ENCODE results near the gene RFX3.
"Not testable (repeated sequence)": the region's sequence is repeated elsewhere in the genome, so short reads cannot be mapped to it uniquely, and the experiment has no call there.

Gene RFX3

DNA sequence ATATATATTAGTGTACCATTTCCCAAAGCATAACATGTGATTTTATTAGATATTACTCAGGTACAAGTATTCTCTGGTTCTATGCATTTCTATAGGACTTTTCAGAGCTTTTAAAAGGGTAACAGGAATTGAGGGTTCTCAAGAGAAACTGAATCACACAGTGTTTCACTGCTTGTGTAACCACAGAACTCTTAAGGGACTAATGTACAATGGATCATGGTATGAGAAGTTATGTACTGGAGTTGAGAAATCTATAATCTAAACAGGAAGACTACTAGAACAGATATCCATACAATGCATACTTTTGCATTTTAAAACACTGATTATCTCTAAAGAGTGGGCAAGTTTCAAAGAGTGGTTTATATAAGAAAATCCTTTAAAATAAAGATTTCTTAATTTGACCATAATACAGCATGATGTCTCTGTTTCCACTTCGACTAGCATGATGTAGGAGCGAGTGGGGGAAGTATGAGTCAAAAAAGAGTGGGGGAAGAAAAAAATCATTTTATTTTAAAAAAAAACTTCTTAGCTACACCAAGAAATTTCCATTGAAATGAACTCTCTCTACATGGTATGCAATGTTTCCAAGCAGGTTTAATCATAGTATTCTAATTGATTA is 183.5 kb downstream of the RFX3 start:
- DNase-seq = no peak

DNA sequence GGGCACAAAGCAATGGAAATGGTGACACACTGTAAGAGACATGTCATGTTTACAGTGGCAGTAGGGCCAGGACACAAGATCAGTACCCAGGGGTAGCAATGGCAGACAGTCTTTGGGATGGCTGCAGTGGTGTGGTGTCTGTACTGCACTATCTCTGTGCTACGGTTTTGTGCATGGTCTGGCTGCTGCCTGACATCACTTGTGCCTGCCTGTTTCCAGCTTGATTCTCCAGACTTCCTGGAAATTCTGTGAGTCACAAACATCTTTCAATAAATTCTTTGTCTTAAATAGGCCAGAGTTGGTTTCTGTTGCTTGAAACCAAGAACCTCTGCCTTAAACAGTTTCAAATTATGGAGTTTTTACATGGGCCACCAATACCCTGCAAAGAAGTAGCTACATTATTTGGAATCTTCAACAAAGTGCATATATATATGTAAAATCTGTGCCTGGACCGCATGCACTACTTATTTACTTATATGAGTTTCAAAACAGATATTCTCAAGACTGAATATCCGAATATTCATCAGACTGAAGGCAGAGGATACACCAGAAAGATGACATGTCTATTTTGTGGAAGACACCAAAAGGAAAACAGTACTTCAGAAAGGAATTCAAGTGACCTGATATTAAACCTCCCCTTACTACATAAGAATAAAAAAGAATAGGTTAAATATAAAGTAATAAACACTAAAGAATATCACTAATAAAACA is 188.1 kb downstream of the RFX3 start:
- no peak for DNase-seq

DNA sequence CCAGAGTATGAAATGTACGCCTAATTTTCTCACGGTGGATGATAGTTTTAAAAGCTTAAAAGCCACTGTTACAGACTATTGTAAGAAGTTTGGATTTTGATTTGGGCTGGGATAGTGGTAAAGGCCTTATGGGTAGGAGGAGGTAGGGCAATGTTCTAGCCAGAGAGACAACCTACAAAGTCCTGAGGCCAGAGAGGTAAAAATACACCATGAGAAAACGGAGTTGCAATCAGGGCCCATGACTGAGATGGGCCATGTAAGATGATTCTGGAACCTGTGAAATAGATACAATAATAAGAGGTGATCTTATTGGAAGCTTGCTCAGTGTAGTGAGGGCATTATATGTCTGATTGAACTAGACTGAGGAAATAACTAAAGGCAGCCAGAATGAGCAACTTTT is 188.8 kb downstream of the RFX3 start:
- DNase-seq = no peak

DNA sequence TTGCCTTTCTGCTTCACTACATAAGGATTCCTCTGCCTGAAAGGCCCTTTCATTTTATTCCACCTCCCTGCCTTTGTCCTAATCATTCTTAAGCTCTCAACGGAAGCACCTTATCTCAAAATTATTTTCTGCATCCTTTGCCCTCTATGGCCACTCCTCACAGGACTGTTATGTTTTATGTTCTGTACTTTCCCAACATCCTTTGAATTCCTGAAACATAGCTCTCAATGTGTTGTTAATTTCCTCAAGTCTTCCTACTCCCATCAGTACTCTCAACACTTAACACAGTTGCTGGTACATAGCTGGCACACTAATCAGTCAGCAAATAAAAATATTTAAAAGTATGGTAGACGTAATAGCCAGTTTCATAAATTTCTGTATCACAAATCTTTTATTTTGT is 193.0 kb downstream of the RFX3 start:
- DNase-seq = no peak

DNA sequence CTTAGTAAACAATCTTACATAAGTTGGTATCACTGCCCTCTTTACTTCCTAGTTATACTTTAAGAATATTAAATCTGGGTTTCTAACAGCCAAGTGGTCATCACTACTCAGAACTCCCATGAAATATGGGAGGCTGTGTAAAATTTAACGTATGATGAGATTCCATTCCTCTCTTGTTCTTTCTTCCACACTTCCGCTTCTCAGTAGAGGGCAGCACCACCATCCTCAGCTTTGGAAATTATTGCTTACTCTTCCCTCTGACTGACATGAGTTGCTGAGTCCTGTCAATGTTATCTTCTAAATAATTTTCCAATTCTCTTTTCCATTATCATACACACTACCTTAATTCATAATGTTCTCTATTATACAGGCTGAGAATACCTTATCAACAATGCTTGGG is 194.0 kb downstream of the RFX3 start:
- DNase-seq = no peak

DNA sequence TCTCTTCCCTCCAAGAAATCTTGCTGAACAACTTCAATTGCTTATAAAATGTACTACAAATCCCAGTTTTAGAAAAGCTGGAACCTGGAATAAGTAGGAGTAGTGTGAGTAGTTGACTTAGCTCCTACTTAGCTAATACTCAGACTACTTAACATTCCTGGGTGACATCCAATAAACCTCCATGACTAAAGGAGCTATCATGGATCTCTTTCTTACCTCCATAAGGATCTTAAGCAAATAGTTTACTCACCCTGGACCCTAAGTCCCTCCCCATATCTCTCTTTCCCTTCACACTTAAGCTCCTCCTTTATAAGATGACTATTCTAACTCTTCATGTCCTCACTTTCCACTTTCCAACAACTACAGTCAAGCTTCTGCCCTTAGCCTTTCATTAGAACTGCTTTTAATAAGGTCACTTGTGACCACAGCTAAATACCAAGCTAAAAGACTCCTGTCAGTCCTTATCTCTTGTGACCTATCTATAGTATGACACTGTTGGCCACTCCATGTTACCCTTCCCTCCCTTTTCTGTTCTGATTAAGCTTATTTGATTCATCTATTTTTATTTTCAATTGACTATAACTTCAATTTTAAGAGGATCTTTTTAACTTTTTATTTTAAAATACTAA is 194.9 kb downstream of the RFX3 start:
- DNase-seq = no peak

DNA sequence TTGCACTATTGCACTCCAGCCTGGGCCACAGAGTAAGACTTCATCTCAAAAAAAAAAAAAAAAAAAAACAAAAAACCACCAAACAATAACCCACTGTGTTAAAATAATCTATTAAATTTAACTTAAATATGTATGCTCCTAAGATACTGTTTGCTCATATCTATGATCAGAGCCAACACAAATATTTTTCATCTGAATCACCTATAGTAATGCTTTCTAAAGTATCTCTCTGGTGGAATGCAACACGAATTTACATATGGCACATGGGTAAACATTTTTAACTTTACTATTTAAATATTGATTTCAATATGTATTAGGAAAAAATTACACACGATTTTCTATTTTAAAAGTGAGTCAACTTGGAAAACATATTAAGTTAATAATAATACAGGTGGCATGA is 196.4 kb downstream of the RFX3 start:
- DNase-seq = no peak

DNA sequence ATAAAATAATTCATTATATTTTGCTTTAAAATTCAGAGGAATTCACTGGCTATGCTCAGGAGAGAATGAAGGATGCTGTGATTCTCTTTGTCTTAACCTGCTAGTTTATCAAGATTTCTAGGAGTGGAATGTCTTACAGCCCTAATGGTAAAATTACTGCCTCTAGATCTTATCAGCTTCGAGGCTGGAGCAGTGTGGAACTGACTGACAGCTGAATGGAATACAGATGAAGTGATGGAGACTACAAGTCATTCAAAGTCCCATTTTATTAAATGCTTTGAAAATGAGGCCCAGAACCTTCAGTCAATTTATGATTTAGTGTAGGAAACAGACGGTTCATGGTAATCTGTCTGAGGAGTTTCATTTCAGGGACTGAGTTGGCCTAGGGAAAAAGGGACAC is 202.1 kb downstream of the RFX3 start:
- no peak for DNase-seq

DNA sequence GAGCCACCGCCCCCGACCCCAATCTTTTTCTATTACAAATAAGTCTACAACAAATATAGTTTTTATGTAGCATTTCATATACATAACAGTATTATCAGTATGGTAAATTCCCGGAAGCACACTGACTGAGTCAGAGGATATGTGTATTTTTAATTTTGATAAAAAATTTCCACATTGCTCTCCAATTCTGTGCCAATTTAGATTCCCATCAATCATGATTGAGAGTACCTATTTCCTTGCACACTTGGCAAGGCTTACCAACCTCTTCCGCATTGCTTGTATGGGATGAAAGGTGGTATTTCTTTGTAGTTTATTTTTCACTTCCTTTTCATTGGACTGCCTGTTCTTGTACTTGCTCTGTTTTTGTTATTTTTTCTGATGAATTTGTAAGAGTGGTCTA is 204.6 kb downstream of the RFX3 start:
- no peak for DNase-seq

DNA sequence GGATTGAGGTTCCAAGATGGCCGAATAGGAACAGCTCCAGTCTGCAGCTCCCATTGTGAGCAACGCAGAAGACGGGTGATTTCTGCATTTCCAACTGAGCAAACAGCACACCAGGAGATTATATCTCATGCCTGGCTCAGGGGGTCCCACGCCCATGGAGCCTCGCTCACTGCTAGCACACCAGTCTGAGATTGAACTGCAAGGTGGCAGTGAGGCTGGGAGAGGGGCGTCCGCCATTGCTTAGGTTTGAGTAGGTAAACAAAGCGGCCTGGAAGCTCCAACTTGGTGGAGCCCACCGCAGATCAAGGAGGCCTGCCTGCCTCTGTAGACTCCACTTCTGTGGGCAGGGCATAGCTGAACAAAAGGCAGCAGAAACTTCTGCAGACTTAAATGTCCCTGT is 213.2 kb downstream of the RFX3 start:
- DNase-seq = not testable (repeated sequence)

DNA sequence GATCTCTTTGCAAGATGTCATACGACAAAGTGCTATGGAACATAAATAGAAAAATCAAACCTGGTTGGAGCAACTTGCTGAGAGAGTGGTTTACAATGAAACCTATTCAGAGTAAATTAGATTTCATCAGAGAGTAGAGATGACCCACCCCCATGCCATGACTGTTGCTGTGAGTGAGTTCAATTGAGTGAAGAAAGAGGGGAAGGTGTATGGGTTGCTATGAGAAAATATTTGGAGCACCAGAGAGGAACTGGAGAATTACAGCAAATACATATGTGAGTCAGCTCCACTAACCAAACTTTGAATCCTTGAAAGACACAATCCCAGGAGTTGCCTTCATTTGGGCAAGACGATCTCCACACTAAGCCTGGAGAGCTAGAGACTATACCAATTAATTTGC is 217.2 kb downstream of the RFX3 start:
- no peak for DNase-seq

DNA sequence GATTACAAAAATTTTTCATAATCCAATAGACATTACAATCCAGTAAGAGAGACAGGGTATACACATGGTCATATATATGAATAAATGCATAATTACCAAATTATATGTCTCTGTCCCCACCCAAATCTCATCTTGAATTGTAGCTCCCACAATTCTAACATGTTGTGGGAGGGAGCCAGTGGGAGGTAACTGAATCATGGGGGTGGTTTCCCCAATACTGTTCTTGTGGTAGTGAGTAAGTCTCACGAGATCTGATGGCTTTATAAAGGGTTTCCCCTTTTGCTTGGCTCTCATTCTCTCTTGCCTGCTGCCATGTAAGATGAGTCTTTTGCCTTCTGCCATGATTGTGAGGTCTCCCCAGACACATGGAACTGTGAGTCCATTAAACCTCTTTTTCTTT is 221.4 kb downstream of the RFX3 start:
- peak; percentile 39 for DNase-seq

DNA sequence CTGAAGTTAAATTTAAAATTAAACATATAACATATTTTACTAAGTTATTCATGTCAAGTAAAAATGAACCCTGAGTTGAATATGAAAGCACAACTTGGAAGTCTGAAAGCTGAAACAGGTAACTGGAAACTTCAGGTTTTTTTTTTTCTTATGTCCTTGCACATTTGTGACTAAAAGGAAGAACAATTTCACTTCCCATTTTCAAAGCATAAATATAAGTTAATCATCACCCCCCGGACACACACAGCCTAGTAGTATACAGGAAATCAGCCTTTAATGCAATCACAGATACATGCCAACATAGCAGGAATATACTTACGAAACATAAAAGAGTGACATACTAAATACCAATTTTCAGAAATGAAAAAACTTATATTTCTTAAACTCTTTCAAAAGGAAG is 225.9 kb downstream of the RFX3 start:
- DNase-seq = no peak

DNA sequence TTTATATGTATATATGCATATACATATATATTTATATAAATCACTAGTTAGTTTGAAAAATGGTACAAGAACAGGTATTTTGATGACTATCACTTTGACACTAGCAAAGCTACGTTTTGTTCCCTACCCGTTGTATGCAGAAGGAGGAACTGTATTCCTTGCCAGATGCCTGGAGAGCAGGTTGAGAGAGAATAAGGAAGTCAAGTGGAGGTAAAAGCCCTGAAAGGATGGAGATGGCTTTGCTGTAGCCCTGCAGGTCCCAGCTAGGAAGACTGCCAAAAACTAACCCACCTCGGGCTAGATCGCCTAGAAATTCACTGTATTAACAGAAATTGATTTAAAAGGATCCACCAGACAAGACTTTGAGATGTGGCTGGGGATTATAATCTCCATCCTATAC is 229.3 kb downstream of the RFX3 start:
- no peak for DNase-seq

DNA sequence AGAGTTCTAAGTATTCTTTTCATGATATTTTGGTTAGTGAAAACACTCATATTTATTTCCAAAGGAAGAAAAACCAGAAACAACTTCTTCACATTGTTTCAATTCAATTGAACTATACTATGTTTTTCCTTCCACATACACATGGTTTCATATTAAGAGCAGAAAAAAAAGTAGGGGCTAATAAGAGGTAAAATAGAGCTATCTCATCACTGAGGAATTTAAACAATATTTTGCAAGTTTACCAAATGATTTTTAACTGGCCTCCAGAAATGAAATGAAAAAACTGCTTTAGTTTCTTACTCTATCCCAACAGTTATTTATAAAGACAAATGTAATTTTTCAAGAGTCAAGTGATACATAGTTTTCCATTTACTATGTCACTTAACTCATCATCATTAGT is 233.5 kb downstream of the RFX3 start:
- no peak for DNase-seq

DNA sequence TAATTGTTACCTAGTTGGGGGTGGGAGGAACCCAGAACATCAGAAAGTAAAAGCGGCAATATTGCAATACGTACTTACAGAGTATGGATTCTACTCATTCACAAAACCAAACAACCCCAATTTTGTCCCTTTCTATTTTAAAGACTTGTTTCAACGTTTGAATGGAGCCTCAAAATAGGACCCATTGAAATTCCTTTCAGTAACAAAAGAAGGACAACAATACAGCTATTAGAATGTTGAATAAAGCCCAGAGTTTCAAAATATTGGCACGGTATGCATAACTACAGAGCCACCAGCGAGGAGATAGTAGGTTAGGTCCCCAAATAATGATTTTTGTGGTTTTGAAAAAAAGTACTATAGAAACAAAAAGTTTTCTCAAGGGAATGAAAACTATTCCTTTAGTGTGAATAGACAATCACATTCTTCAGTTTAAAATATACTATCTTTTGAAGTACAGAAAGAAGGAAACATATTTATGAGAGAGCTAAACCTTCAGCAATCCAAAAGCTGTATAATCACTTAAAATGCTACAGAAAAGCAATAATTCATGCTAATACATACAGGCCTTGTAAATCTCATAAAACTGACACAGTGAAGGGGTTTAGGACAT is 235.5 kb downstream of the RFX3 start:
- DNase-seq = no peak

DNA sequence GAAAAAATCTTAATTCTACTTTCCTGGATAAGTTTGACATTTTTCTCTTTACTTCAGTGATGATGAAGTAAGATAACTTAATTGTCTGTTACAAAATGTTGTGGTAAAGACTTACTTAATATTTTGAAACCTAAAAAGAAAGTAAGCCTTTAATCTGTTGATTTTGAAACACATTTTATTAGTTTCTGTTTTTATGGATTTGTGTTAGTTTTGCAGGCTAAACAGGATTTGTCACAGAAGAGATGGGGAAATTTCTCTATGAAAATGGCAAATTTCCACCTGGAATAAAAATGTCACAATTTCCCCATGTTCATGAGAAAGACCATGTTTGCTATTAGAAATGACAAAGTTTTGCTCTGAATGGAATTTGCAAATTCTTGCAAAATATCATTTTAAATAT is 237.1 kb downstream of the RFX3 start:
- no peak for DNase-seq

DNA sequence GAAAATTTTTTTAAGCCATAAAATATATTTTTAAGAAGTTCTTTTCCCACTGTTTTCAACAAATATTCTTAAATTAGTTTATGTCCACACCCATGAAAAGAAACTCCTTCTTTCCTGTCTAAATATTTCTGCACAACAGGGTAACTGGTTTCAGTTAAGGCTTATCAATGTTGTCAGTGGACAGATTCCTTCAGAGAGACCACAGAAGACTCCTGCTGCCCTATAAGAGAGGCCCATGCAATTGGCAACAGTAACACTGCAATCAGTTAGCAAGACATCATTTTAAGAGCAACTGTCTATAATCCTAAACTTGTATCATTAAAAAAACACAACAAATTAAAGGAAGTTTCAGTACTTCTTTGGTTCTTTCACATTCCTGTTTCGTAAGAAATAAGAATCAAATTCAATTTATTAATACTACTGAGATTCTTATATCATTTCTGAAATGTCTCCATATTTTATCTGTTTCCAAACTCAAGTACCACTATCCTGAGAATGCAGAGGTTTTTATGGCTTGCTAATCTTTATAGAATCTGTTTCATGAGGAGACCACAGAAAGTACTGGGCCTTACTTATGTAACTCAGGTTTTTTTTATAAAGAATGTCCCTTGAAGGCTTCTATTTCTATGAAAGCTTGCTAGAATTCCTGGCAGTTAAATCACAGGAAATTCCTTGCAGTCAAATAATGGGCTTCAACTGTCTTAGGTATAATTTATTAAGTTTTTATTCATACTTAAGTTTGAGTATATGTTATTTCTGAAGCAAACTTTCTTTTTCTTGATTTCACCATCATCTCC is 240.2 kb downstream of the RFX3 start:
- DNase-seq = no peak

DNA sequence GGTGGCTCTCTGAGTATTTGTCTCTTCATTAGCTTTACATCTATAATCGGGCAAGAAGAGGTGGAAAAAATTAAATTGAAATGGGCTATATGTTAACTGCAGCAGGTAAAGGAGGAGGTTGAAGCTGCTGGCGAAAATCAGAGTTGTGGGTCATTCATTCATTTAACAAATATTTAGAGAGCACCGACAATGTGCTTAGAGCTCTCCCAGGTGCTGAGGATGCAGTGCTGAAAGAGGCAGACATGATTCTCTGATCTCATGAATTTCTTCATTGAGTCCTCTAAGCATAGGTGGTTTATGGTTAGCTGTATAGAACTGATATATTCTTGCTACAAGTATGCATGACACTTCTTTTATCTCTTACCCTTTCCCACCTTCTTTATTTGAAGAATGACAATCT is 243.4 kb downstream of the RFX3 start:
- DNase-seq = no peak

DNA sequence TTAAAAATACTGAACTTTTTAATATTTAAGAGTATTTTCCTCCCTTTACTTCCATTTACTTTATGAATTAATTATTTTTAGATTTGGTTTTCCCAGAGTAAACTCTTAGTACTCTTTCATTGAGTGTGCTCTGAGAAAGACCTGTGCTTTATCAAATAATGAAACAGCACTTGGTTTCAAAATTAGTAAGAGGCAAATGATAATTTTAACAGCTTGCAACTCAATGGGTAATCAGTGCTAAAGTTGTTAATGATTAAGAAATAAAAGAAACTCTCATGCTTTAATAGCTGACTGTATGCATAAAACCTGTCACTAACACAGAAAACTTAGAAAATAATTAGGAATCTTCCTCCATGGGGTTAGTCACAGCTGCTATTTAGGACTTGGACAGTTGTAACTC is 244.4 kb downstream of the RFX3 start:
- DNase-seq = no peak

DNA sequence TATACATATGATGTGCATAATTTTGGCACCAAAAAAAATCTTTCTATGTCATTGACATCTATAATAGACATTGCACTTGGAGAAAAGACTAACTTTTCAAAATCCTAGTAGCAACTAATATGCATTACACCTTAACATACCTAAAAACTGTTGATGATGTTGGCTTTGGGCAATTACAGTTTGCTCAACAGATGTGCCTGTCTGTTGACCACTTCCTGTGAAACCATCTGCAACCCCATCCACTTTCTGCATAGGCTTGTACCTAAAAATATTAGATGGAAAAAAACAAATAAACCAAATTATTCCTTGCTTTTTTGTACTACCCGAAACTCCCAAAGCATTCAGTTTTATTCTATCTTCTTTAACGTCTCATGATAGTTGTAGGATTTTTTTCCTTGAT is 248.6 kb downstream of the RFX3 start:
- no peak for DNase-seq

DNA sequence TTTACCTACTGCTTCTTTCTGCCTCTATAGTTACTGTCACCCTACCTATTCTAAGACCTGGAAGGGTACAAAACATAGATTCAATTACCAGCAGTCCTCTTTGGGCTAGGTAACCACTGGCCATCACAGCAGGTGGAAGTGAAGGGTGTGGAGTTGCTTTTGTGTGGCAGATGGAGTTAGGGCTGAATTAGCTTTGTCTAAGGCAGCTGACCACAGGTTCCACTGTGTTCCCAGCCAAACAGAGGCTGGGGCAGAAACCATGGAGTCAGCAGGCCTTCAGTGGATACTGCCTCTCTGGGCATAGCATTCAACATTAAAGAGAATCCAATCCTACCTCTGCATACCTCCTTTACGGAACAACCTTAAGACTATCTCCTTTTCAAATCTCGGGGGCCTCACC is 254.2 kb downstream of the RFX3 start:
- no peak for DNase-seq

DNA sequence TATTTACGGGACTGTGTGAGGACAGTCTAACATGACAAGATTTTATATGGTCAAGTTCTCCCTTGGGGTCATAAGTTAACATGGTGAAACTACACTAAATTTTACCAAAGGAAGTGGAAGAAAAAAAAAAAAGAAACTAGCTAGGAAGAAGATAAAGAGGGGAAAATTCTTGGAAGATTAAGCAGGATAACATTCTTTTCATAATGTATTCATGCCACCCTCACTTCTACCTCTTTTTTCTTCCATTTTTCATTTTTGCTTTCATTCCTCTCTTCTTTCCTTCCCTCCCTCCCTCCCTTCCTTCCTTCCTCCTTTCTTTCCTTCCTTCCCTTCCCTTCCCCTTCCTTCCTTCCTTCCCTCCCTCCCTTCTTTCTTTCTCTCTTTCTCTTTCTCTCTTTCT is 254.6 kb downstream of the RFX3 start:
- no peak for DNase-seq
